Left colon (tissue), 2 donors: ENCODE measurements around the gene RNGTT. TPM values are rescaled to one million over a fixed set of nuclear protein-coding genes. Genes with fewer than 3 reads are reported as not detected.
"Not testable (repeated sequence)": the region's sequence is repeated elsewhere in the genome, so short reads cannot be mapped to it uniquely, and the experiment has no call there.

Experiments used
- ATAC-seq: fragments of 200-7000 bp; cut with Tn5 transposase; one replicate; pipeline ENCODE4 v1.9.1; 2020; ENCODE audit warnings: mild to moderate bottlenecking, moderate library complexity
- DNase-seq, 2 donors: peaks; one replicate each; pipeline ENCODE4 v3.0.0-alpha.2; 2020
- intact Hi-C, 2 donors: fragments of 100-400 bp; cut with DNase I in 1 of 2; cut with micrococcal nuclease in 1 of 2; formaldehyde crosslinking; loops; one replicate each; pipeline versions ENCODE4 v1.11.2 to v1.14.0; 2022; cut with DNase I, micrococcal nuclease
- total RNA-seq, 2 donors: library from RNA; stranded (reverse); fragmentation: NEBNext Ultra II Directional; extraction: Animal tissue kit (Norgen Biotek cat#: 25700); gene quantifications; one replicate each; pipeline ENCODE4 v1.2.1, GENCODE V29; 2021
- donor health status: DM: no; HTN: no; CAD: no.
- donor health status: DM: yes; HTN: yes; CAD: no.

RNGTT gene
- total RNA-seq, 2 donors from 2014 or later = 8.7 to 10.1 TPM

DNA sequence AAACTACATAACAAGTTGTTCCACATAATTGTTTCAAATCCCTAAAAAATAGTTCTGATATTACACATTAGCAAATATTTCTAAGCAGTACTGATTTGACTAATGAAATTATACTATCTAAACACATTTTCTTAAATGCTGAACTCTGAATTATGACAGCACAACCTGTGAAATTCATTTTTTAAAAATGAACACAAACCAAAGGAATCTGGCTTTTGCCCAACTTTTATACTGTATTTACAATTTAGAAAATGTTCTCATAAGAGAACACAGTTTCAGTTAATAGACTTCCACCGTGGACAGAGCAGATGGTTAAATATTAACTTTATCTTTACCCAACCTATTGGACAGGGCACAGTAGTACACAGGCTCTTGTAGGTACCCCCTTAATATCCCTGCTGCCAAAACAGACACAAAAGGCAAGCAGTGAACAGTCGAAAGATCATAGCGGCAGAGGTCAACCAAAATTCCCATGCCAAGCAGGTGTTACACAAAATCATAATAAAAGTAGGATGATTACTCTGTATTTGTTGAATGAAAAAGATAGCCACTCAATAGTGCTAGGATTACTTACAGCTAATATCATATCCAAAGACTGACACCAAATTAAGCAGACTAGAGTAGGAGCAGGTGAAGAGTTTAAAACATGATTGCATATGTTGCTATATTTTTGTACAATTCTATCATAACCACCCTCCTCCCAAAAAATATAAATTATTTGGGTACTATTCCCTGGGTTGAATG is 122.5 kb downstream of the RNGTT start:
- intact Hi-C loops = no loop called here
- no peak for DNase-seq
- ATAC-seq = peak; percentile 77

DNA sequence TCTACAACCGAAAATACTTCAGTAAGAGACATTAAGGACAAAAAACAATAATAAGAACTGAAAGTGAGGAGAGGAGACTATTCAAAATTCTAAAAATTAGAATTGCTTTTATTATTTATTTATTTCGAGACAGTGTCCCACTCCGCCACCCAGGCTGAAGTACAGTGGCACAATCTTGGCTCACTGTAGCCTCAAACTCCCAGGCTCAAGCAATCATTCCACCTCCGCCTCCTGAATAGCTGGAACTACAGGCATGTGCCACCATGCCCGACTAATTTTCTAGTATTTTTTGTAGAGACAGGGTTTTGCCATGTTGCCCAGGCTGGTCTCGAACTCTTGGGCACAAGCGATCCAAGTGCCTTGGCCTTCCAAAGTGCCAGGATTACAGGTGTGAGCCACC is 123.1 kb downstream of the RNGTT start:
- no peak for DNase-seq
- intact Hi-C loops = no loop called here
- no peak for ATAC-seq

DNA sequence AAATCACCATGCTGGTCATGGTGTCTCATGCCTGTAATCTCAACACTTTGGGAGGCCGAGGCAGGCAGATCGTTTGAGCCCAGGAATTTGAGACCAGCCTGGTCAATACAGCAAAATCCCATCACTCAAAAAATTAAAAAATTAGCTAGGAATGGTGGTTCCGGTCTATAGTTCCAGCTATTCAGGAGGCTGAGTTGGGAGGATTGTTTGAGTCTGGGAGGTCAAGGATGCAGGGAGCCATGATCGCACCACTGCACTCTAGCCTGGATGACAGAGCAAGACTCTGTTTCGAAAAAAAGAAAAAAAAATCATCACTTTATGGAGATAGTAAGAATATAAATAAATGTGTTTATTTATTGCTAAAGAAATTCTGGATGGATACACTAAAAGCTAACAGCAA is 124.1 kb downstream of the RNGTT start:
- DNase-seq (no peak), ATAC-seq (no peak)
- intact Hi-C loops = no loop called here

DNA sequence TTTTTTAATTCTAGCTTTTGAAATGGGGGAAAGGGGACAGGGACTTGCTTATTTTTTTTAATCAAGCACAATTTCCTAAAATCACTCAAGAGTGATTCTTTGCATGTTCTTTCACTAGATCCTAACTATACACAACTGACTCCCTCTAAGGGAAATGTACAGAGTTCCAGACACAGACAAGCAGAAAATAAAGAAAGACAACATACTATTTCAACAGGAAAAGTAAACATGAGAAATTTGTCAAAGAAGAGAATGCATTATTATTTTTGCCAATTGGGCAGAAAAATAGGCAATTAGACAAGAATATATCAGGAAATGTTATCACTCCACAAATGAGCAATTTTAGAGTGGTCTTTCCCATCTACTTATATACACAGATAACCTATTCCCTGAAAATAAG is 128.2 kb downstream of the RNGTT start:
- ATAC-seq = no peak
- DNase-seq = no peak
- intact Hi-C loops = no loop called here

DNA sequence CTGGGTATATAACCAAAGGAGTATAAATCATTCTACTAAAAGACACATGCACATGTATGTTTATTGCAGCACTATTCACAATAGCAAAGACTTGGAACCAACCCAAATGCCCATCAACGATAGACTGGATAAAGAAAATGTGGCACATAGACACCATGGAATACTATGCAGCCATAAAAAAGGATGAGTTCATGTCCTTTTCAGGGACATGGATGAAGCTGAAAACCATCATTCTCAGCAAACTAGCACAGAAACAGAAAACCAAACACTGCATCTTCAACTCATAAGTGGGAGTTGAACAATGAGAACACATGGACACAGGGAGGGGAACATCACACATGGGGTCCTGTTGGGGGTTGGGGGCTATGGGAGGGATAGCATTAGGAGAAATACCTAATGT is 130.3 kb downstream of the RNGTT start:
- DNase-seq, intact Hi-C loops, ATAC-seq: not testable (repeated sequence)

DNA sequence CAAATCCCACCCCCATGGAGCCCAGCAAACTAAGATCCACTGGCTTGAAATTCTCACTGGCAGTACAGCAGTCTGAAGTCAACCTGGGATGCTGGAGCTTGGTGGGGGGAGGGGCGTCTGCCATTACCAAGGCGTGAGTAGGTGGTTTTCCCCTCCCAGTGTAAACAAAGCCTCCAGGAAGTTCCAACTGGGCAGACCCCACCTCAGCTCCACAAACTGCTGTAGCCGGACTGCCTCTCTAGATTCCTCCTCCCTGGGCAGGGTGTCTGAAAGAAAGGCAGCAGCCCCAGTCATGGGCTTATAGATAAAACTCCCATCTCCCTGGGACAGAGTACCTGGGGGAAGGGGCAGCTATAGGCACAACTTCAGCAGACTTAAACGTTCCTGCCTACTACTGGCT is 135.8 kb downstream of the RNGTT start:
- ATAC-seq, DNase-seq, intact Hi-C loops: not testable (repeated sequence)

DNA sequence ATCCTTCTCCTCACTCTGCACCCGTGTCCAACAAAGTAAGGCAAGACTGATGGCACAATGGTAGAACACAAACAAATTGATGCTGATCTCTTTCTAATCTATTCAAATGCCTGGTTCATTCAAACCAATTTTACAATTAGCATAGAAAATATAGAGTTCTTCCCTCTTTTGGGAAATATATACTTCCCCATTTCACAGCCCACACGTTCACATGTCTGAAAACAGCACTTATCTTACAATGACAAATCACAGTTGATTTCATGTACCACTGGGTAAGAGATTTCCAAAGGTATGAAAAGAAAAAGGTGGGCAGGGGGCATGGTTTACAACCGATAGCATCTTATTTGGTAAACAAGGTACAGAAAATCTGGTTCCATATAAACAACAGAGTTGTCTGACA is 137.6 kb downstream of the RNGTT start:
- intact Hi-C loops = no loop called here
- ATAC-seq (no peak), DNase-seq (no peak)

DNA sequence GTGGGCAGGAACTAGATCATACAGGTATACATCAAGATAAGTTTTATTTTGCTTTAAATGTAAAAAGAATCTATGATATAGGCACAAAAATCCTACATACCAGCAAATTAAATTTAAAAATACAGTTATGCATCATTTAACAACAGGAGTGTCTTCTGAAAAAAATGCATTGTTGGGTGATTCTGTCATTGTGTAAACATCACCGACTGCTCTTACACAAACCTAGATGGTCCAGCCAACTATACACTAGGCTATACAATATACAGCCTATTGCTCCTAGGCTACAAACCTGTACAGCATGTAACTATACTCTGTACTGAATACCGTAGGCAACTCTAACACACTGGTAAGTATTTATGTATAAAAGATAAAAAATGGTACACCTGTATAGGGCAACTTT is 139.4 kb downstream of the RNGTT start:
- intact Hi-C loops = no loop called here
- DNase-seq (no peak), ATAC-seq (no peak)

DNA sequence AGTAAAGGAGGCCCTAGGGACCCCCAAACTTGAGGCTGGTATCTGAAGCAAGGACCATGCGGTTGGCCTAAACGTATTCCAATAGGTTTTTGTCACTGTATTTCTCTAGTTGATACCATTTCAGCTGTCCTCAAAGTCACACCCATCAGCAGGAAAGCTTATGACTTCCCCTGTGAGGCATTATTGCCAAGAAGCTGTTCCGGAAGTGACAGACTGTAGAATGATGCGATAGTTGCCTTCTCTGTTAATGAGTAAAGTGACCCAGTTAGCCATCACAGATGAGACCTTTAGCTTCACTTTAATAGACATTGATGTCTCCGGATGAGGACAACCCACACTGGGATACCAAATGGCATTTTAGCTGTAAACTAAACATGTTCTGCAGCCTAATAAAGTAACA is 147.9 kb downstream of the RNGTT start:
- intact Hi-C loops = no loop called here
- ATAC-seq (no peak), DNase-seq (no peak)

DNA sequence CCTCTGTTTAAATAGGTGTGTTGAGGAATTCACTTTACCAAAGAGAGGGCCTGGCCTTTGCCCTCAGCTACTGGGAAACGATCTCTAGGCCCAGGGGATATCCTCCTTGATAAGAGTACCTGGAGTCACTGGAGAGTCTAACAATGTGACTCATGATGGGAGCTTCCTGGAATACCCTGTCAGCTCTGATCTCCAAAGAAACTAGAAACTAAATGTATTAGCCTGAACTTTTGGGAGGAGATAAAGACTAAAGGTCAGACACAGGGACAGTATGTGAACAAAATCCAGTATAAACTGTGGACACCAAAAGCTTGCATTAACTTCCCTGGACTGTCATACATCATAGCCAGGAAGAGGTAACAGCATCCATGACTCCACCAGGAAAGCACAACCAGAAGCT is 148.5 kb downstream of the RNGTT start:
- DNase-seq (no peak), ATAC-seq (peak; percentile 48)
- intact Hi-C loops = no loop called here

DNA sequence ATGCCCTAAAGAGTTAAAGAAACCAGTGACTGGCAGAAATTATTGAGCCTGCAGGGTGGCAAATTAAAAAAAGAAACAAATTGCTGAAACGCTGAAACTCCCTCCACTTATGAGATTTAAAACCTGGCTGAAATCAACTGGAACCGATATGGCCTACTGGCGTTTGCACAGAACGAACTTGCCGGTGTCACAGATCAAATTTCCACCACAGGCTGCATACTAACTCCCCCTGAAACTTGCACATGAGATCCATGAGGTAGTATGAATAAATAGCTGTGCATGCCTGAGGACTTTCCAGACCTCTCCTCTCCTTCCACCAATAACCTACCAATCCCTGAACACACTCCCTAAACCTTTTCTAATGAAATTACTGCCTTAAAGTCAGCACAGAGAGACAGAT is 150.4 kb downstream of the RNGTT start:
- DNase-seq (no peak), ATAC-seq (no peak)
- intact Hi-C loops = no loop called here

DNA sequence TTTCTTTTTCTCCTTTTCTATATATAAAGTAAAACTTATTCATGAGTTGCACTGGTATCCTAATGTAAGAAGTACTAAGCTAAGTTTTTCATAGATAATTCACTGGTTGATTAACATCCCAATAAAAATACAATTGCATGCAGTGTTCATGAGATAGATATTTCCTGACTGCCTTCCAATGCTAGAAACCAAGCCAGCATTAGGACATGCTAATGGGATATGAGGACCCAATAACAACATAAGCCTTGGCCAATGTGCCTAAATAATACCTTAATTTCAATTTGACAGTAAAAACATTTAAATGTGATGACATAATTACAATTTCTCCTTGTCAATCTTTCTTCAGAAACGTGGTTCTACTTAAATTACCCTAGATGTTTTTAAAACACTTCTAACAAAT is 152.7 kb downstream of the RNGTT start:
- no peak for ATAC-seq
- intact Hi-C loops = no loop called here

DNA sequence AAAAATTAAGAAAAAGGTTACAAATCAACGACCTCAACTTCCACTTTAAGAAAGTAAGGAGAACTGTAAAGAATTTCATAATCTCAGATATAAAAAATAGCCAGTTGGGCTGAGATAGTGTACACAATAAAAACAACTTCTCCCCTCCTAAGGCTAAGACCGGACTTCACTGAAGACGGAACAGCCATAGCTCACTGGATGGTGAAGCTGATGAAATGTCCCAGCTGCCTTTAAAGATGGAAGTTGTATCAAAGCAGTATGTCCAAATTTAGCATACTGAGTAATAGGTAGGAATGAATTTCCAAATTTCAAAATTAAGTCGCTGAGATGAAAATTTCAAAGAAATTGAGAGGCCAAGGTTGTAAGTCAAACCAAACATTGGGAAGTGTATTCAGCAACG is 153.3 kb downstream of the RNGTT start:
- intact Hi-C loops = no loop called here
- ATAC-seq = no peak
- DNase-seq = no peak

More for the DNA sequence above, 152.7 kb downstream of the RNGTT start:
- no peak for DNase-seq

DNA sequence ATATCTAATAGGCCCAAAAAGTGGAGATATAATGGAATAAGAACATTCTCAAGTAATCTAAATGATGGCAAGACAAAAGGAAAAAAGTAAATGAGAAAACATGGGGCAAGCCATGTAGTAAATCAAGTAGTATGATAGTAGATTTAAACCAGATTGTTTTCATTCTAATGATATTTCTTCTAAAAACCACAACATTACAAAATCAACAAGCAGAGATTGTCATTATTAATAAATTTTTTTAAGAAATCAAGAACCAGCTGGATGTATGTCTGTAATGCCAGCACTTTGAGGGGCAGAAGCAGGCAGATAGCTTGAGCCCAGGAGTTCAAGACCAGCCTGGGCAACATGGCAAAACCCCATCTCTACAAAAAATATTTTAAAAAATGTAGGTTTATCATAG is 155.0 kb downstream of the RNGTT start:
- no peak for ATAC-seq
- intact Hi-C loops = no loop called here

DNA sequence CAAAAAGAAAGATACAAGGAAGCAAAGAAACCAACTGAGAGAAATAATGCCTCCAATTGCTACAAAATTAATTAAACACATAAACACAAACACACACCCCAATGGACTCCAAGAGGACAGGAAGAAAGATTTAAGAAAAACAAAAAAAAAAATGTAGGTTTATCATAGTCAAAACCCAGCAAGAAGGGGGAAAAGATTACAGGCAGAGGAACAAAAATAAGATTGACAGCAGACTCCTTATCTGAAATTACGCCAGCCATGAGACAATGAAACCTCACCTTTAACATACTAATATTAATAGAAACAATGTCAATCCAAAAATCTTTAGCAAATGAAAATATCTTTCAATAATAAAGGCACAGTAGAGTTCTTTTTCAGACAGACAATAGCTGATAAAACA is 155.8 kb downstream of the RNGTT start:
- no peak for DNase-seq
- no peak for ATAC-seq
- intact Hi-C loops = no loop called here

More for the DNA sequence above, 155.0 kb downstream of the RNGTT start:
- no peak for DNase-seq

DNA sequence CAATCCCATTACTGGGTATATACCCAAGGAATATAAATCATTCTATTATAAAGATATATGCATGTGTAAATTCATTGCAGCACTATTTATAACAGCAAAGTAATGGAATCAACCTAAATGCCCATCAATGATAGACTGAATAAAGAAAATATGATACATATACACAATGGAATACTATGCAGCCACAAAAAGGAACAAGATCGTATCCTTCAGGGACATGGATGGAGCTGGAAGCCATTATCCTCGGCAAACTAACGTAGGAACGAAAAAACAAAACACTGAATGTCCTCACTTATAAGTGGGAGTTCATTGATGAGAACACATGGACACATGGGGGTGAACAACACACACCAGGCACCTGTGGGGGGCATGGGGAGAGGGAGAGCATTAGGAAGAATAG is 156.7 kb downstream of the RNGTT start:
- intact Hi-C loops = no loop called here
- ATAC-seq (no peak), DNase-seq (no peak)

DNA sequence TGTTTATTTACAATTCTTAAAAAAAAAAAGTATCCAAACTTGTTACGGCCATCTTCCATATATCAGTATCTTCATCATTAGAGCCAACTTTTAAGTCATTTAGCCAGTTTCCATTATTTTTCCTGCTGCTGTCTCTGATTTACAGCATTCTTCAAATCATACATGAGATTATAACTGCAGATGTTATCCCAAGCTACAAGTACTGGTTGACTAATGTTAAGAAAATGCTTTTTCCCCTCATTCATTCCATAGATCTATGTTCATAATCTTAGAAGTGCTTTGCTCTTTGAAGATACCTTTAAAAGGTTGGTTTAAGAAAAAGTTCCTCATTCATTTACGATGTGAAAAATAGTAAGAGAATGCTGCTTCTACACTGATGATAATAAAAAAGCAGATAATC is 158.7 kb downstream of the RNGTT start:
- intact Hi-C loops = no loop called here
- no peak for DNase-seq
- ATAC-seq = no peak

DNA sequence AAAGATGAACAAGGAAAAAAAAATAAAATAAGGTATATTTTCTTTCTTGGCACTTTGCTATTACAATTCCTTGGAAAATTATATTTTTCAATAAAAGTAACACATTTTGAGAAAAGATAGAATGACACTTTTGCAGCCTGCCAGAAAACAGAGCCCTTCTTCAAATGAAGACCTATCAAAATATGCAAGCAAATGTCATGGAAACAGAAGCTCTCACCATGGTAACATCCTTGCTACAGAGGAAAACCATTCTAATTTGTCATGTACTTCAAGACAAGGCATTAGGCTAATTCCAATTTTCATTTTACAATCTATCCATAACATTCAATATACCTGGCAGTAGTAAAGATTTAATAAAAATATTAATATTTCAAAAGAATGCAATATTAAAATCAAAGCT is 177.9 kb downstream of the RNGTT start:
- DNase-seq = no peak
- intact Hi-C loops = no loop called here
- no peak for ATAC-seq

DNA sequence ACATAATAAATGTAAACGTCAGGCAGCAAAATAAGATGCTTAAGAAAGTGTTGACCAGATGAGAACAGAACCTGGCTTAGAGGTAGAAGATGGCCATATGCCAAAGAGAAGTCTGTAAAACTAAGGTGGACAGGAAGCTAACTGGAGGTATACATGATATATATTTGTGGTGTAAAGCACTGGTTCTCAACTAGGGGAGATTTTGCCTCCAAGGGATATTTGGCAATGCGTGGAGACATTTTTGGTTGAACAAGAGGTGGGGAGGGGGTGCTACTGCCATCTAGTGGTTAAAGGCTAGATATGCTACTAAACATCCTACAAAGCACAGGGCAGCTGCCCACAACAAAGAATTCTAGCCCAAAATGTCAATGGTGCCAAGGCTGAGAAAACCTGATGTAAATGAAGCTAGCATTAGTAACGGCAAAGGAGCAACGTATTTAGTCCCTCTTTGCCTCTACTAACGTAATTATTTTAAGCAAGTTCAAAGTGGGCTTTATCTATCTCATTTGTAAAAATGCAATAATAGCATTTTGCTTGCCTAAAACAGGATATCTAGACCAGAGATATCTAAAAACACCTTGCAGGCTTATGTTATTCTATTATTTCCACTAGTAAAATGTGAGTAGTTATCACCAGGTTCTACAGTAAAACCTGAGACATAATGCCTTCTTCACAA is 182.6 kb downstream of the RNGTT start:
- intact Hi-C loops = no loop called here
- peak; percentile 58 for ATAC-seq
- peak; percentile 9 to 25 for DNase-seq

DNA sequence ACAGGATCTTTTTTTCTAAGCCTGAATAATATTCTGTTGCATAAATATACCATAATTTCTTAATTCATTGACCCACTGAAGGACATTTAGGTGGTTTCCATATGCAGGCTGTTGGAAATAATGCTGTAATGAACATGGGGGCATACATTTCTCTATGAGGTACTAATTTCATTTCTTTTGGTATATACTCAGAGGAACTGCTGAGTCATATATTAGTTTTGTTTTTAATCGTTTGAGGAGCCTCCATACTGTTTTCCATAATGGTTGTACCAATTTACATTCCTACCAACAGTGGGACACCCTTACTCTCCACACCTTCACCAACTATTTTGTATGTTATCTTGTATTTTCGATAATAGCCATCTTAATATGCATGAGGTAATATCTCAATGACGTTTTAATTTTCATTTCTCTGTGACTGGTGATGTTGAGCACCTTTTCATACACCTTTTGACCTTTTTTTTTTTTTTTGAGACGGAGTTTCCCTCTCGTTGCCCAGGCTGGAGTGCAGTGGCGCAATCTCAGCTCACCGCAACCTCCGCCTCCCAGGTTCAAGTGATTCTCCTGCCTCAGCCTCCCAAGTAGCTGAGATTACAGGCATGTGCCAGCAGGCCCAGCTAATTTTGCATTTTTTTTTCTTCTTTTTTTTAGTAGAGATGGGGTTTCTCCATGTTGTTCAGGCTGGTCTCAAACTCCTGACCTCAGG is 187.4 kb downstream of the RNGTT start:
- intact Hi-C loops = no loop called here

More for the DNA sequence above, 187.4 kb downstream of the RNGTT start:
- ATAC-seq (no peak), DNase-seq (no peak)
